NCI-H82 (cell line): ENCODE measurements around the gene DNAJC1.
"Not testable (repeated sequence)": the region's sequence is repeated elsewhere in the genome, so short reads cannot be mapped to it uniquely, and the experiment has no call there.

Experiments used
- DNase-seq: peaks from one replicate; lab custom pipeline; 2025; lab: John Stamatoyannopoulos, UW

The DNAJC1 gene

GRCh38 chr10:22003177-22003963, at the start of gene DNAJC1:
TSS of gene DNAJC1 (minus strand) at chr10:22003730. CDS start at chr10:22003434, 296 bp downstream.
- peak; percentile 99 for DNase-seq

- DNase-seq = no peak
Observed at GRCh38 chr10:22053048-22053447, 49.5 kb upstream of the DNAJC1 start.

- no peak for DNase-seq
Observed at GRCh38 chr10:22049635-22050034, 46.1 kb upstream of the DNAJC1 start.

- DNase-seq = no peak
Observed at GRCh38 chr10:22047812-22048211, 44.3 kb upstream of the DNAJC1 start.

- no peak for DNase-seq
Observed at GRCh38 chr10:22043327-22043633, 39.8 kb upstream of the DNAJC1 start.

GRCh38 chr10:22042557-22043326, 39.2 kb upstream of the DNAJC1 start:
- no peak for DNase-seq

- no peak for DNase-seq
Observed at GRCh38 chr10:22034333-22034732, 30.8 kb upstream of the DNAJC1 start.

- DNase-seq = not testable (repeated sequence)
Observed at GRCh38 chr10:22032268-22032667, 28.7 kb upstream of the DNAJC1 start.

GRCh38 chr10:22030421-22030820, 26.9 kb upstream of the DNAJC1 start:
- no peak for DNase-seq

GRCh38 chr10:22029445-22030236, 26.1 kb upstream of the DNAJC1 start:
- DNase-seq = no peak

- no peak for DNase-seq
Observed at GRCh38 chr10:22027364-22028238, 24.1 kb upstream of the DNAJC1 start.

GRCh38 chr10:22026287-22026686, 22.8 kb upstream of the DNAJC1 start:
- no peak for DNase-seq

- no peak for DNase-seq
Observed at GRCh38 chr10:22023508-22023907, 20.0 kb upstream of the DNAJC1 start.

- DNase-seq = peak; percentile 90
Observed at GRCh38 chr10:22022257-22023032, 18.9 kb upstream of the DNAJC1 start.

GRCh38 chr10:22021144-22021543, 17.6 kb upstream of the DNAJC1 start:
- DNase-seq = not testable (repeated sequence)

- DNase-seq = no peak
Observed at GRCh38 chr10:22017283-22018020, 13.9 kb upstream of the DNAJC1 start.

- DNase-seq = no peak
Observed at GRCh38 chr10:22016046-22016705, 12.6 kb upstream of the DNAJC1 start.

- no peak for DNase-seq
Observed at GRCh38 chr10:22010973-22011408, 7.5 kb upstream of the DNAJC1 start.

GRCh38 chr10:22010539-22010938, 7.0 kb upstream of the DNAJC1 start:
- DNase-seq = no peak
